Nephron progenitor cell (in vitro differentiated cells): ENCODE data around the gene C5orf34.
"Not testable (repeated sequence)": the region's sequence is repeated elsewhere in the genome, so short reads cannot be mapped to it uniquely, and the experiment has no call there.

ENCODE experiments used
- DNase-seq: peaks from one replicate; pipeline ENCODE4 v3.0.0; 2021
- H3K27ac Mint-ChIP-seq: 2 replicates; pipeline ENCODE4 v1.8.0; 2021; ENCODE audit warnings: mild to moderate bottlenecking, moderate library complexity, mixed read lengths
- H3K27me3 Mint-ChIP-seq: 2 replicates; pipeline ENCODE4 v1.8.0; 2021; ENCODE audit warnings: mild to moderate bottlenecking, low read depth, mixed read lengths; ENCODE audit not compliant: poor library complexity
- H3K36me3 Mint-ChIP-seq: 2 replicates; pipeline ENCODE4 v1.8.0; 2021; ENCODE audit warnings: low read depth, mixed read lengths
- H3K4me1 Mint-ChIP-seq: 2 replicates; pipeline ENCODE4 v1.8.0; 2021; ENCODE audit warnings: mixed read lengths
- H3K4me3 Mint-ChIP-seq: 2 replicates; pipeline ENCODE4 v1.8.0; 2021; ENCODE audit warnings: mild to moderate bottlenecking, moderate library complexity, mixed read lengths
- H3K9me3 Mint-ChIP-seq: 2 replicates; pipeline ENCODE4 v1.8.0; 2021; ENCODE audit warnings: mild to moderate bottlenecking, moderate library complexity, mixed read lengths
- TF ChIP-seq, protein P1 (sequence below): fragments of 200-600 bp; sonication (generic); IDR thresholded peaks from 2 replicates; pipeline ENCODE4 v1.5.0; 2021; ENCODE audit warnings: antibody characterized with exemption

C5orf34 gene

DNA sequence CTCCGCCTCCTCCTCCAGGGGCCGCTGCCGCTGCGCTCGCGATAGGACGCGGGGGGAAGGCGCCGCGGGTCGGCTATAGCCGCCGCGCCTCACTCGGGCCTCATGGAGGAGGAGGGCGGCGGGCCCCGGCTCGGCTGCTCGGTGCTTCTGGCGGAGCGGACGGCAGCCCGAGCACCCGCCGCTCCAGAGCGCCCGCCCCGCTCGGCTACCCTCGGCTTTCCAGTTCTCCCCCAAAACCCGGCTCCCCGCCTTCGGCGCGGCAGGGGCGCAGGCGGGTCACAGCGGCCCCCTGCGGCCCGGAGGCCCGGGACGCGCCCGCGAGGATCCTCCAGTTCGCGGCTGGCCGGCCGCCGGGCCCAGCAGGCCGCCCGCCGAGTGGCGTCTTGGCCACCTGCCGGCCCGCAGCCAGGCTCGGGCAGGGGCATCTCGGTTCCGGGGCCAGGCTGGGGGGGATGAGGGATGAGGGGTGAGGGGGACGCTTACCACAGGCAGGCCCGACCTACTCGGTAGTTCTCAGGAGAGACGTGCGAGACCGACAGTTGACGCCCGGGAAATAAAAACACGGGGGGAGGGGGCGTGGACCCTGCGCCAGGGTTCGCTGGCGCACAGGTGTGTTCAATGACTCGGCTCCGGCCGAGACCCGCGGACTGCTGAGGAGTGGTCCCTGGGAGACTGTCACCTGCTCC, 42.1 kb upstream of the C5orf34 start, which contains the start of gene PAIP1:
Gene PAIP1, minus strand, starts transcription at position 221 of the 686 bp plus-strand sequence. CDS start 231 bp downstream, outside the sequence.
- H3K9me3 Mint-ChIP-seq: no peaks in the 10 kb centered on the region
- H3K27me3 Mint-ChIP-seq: peaks cover 3% of the 10 kb centered on the region
- peak within 1 kb of the TSS; percentile 88 for H3K4me3 Mint-ChIP-seq
- peak; percentile 82 for DNase-seq
- H3K36me3 Mint-ChIP-seq: no peaks in the 10 kb centered on the region
- H3K4me1 Mint-ChIP-seq: peaks cover 6% of the 10 kb centered on the region
- TF ChIP-seq, protein P1, sequence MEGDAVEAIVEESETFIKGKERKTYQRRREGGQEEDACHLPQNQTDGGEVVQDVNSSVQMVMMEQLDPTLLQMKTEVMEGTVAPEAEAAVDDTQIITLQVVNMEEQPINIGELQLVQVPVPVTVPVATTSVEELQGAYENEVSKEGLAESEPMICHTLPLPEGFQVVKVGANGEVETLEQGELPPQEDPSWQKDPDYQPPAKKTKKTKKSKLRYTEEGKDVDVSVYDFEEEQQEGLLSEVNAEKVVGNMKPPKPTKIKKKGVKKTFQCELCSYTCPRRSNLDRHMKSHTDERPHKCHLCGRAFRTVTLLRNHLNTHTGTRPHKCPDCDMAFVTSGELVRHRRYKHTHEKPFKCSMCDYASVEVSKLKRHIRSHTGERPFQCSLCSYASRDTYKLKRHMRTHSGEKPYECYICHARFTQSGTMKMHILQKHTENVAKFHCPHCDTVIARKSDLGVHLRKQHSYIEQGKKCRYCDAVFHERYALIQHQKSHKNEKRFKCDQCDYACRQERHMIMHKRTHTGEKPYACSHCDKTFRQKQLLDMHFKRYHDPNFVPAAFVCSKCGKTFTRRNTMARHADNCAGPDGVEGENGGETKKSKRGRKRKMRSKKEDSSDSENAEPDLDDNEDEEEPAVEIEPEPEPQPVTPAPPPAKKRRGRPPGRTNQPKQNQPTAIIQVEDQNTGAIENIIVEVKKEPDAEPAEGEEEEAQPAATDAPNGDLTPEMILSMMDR: peak; percentile 31
- peak within 1 kb of the TSS; percentile 98 for H3K27ac Mint-ChIP-seq

DNA sequence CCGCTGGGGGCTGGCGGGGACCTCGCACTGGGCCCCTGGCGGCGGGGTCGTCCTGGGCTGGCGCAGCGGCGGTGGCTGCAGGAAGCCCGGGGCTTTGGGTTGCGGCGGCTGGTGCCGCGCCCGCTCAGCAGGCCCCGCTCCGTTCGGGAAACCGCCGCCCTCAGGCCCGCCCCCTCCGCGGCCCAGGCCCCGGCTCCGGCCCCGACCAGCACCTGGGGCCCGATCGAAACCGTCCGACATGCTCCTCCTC, 41.6 kb upstream of the C5orf34 start:
- not testable (repeated sequence) for H3K4me1 Mint-ChIP-seq, DNase-seq, H3K9me3 Mint-ChIP-seq, H3K27me3 Mint-ChIP-seq, H3K27ac Mint-ChIP-seq, H3K36me3 Mint-ChIP-seq
- H3K4me3 Mint-ChIP-seq: peak overlapping the region; percentile 88

DNA sequence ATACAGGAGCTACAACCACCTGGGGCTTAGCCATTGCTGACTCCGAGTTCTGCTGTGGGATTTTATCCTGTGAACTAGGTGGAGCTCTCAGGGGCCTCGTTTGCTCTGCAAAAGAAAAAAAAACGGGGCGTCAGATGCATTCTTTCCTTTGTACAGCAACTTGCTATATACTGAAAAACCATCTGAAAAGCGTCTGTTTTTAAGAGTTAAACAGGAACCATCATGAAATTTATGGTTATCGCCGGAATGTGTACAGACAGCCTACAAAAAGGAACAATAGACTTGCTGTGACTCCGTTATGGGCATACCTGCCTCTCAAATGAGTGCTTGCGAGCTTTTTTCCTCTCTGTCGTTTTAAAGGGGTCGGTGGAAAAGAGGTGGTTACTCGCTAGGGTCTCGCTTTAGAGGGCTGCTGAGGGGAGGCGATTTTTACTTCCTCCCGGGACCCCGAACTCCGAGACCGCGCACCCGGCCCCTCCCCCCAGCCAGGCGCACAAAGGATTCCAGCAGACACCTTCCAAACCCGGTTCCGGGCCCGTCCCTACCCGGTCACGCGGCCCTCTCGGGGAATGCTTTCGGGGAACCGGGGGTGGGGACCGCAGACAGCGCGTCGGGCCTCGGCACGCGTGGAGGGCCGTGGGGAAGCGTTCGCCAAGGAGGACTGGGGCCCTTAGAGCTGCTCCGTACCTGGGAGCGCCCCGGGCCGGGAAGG, 41.1 kb upstream of the C5orf34 start:
- peak; percentile 65 for DNase-seq
- H3K4me3 Mint-ChIP-seq: no peak overlapping the region
- peaks cover 3% of the 10 kb centered on the region for H3K27me3 Mint-ChIP-seq
- peaks cover 8% of the 10 kb centered on the region for H3K4me1 Mint-ChIP-seq
- no peaks in the 10 kb centered on the region for H3K36me3 Mint-ChIP-seq
- peak overlapping the region; percentile 98 for H3K27ac Mint-ChIP-seq
- H3K9me3 Mint-ChIP-seq: no peaks in the 10 kb centered on the region
- TF ChIP-seq, protein P1: no peak

DNA sequence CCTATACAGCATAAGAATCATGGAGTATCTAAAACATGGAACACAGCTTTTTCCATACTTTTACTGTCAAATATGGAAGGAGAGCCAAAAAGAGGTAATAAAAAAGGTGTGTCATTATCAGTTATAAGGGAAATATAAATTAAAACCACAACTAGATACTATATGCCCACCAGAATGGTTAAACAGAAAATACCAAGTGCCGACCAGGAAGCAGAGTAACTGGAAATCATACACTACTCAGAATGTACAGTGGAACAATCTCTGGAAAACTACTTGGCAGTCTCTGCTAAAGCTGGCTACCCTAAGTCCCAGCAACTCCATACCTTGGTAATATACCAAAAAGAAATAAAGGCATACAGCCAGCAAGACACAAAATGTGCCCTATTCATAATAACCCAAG, 39.5 kb upstream of the C5orf34 start:
- Mint-ChIP-seq H3K4me1 (peaks cover 7% of the 10 kb centered on the region), H3K36me3 (peaks cover 2% of the 10 kb centered on the region), H3K9me3 (no peaks in the 10 kb centered on the region), H3K4me3 (no peak overlapping the region), H3K27me3 (peaks cover 3% of the 10 kb centered on the region), H3K27ac (no peak overlapping the region)
- TF ChIP-seq, protein P1: no peak
- DNase-seq: no peak

DNA sequence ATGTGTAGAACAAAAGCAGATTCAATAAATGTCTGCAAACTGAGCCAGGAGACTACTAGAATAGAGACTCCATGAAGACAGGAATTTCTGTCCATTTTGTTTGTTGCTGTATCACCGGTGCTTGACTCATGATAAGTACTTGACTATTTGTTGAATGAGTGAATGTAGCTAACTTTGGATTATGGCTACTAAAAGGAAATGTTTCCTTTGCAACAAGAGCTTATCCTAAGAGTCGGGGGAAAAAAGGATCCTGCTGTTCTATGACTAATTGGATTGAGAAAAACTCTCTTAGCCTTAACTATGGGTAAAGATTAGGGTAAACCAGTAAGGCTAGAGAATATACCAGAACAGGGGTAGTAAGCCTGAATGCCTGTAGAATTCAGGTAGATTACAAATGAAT, 38.4 kb upstream of the C5orf34 start:
- Mint-ChIP-seq H3K4me3 (no peak overlapping the region), H3K36me3 (peaks cover 8% of the 10 kb centered on the region), H3K9me3 (no peaks in the 10 kb centered on the region), H3K27me3 (peaks cover 3% of the 10 kb centered on the region), H3K27ac (no peak overlapping the region), H3K4me1 (peaks cover 11% of the 10 kb centered on the region)
- TF ChIP-seq, protein P1: no peak
- DNase-seq: no peak

DNA sequence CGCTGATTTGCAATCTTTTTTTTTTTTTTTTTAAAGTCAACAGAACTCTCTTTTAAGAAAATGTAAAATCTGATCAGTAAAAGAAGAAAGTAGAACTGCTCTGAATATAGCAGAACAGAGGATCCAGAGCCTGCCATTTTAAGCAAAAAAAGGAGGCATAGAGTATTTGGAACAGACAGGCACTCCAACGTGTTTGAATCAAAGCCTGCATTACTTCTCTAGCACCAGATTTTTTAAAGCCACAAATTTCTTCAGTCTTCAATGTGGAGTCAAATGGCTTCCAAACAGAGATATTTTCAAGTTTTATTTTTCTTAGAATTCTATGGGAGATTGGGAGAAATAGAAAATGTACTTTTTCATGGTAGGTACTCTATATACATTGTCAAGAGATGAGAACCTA, 36.8 kb upstream of the C5orf34 start:
- H3K27me3 Mint-ChIP-seq: no peaks in the 10 kb centered on the region
- H3K27ac Mint-ChIP-seq: no peak overlapping the region
- H3K9me3 Mint-ChIP-seq: no peaks in the 10 kb centered on the region
- H3K4me3 Mint-ChIP-seq: no peak overlapping the region
- no peak for DNase-seq
- peaks cover 23% of the 10 kb centered on the region for H3K36me3 Mint-ChIP-seq
- TF ChIP-seq, protein P1: no peak
- peaks cover 11% of the 10 kb centered on the region for H3K4me1 Mint-ChIP-seq

DNA sequence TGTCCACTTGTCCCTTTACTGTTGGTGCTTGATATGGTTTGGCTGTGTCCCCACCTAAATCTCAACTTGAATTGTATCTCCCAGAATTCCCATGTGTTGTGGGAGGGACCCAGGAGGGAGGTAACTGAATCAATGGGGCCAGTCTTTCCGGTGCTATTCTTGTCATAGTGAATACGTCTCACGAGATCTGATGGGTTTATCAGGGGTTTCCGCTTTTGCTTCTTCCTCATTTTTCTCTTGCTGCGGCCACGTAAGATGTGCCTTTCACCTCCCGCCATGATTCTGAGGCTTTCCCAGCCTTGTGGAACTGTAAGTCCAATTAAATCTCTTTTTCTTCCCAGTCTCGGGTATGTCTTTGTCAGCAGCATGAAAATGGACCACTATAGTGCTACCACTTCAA, 34.3 kb upstream of the C5orf34 start:
- H3K27me3 Mint-ChIP-seq, H3K9me3 Mint-ChIP-seq, H3K4me3 Mint-ChIP-seq, DNase-seq: not testable (repeated sequence)
- Mint-ChIP-seq H3K27ac (peak overlapping the region; percentile 68), H3K36me3 (peaks cover 48% of the 10 kb centered on the region), H3K4me1 (peaks cover 11% of the 10 kb centered on the region)
